ENCODE measurements around the gene OR10P1. TPM values are rescaled to one million over a fixed set of nuclear protein-coding genes. Genes with fewer than 3 reads are reported as not detected.

Gene OR10P1
- total RNA-seq, 1 donor from 2014 or later, result not detected

DNA sequence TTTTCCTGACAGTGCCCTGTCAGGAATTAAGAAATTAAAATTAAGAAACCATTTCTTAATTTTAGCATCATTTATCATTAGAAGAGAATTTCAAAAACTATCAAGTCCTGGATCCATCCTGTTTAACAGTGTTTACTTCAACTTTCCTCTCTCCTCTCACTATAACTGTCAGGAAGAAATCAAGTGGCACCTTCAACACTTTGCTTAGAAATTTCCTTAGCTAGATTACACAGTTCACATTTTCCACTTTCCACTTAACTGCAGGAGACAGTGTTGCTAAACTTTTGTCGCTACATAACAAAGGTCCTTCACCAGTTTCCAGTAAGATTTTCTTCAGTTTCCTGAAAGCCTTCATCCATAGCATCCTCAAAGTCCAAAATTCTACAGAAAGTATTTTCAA lies 21.9 kb upstream of the OR10P1 start:
- peaks cover 18% of the 10 kb centered on the region for H3K36me3 Mint-ChIP-seq (ENCODE audit: low read depth, unreplicated experiment)
- peaks cover under 1% of the 10 kb centered on the region for H3K4me1 Mint-ChIP-seq (ENCODE audit: unreplicated experiment)
- no peak overlapping the region for H3K27ac Mint-ChIP-seq (ENCODE audit: unreplicated experiment)
- no peaks in the 10 kb centered on the region for H3K27me3 Mint-ChIP-seq (ENCODE audit: unreplicated experiment)
- DNase-seq (ENCODE audit: low spot score), result no peak
- H3K9me3 Mint-ChIP-seq (ENCODE audit: unreplicated experiment), result peaks cover 28% of the 10 kb centered on the region
- TF ChIP-seq, protein P1, sequence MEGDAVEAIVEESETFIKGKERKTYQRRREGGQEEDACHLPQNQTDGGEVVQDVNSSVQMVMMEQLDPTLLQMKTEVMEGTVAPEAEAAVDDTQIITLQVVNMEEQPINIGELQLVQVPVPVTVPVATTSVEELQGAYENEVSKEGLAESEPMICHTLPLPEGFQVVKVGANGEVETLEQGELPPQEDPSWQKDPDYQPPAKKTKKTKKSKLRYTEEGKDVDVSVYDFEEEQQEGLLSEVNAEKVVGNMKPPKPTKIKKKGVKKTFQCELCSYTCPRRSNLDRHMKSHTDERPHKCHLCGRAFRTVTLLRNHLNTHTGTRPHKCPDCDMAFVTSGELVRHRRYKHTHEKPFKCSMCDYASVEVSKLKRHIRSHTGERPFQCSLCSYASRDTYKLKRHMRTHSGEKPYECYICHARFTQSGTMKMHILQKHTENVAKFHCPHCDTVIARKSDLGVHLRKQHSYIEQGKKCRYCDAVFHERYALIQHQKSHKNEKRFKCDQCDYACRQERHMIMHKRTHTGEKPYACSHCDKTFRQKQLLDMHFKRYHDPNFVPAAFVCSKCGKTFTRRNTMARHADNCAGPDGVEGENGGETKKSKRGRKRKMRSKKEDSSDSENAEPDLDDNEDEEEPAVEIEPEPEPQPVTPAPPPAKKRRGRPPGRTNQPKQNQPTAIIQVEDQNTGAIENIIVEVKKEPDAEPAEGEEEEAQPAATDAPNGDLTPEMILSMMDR (IDR thresholded peaks at IDR 0.05; ENCODE audit: unreplicated experiment), result no peak
- H3K4me3 Mint-ChIP-seq (ENCODE audit: unreplicated experiment), result no peak overlapping the region

DNA sequence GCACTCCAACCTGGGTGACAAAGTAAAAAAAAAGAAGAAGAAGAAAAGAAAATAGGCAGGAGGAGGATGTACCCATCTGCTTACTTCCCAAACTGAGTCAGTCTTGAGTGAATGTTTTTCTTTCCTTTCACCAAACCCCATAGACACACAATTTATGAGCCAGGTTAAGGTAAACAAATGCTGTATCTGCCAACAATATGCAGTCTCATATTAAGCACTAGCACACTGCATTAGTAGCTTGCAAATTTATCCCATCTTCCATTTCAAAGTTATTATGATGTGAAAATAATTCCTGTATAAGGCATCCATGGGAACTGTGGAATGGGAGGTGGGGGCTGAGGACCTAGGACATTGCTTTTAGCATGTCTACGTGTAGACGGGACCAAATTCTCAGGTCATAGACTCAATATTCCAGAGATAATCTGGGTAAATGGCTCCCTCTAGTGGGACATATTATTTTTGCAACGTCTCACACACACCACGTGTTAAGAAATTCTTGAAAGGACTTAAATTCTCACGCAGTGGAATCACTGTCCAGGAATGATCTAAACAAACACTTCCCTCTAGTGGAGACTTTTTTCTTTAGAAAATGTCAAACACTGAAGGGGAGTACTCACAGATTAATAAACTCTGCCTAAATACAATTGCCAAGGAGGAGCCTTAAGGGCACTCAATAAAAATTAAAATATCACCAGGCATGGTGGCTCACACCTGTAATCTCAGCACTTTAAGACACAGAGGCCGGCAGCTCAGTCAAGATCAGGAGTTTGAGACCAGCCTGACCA lies 17.1 kb upstream of the OR10P1 start:
- H3K4me1 Mint-ChIP-seq (ENCODE audit: unreplicated experiment), result peaks cover 4% of the 10 kb centered on the region
- no peak overlapping the region for H3K4me3 Mint-ChIP-seq (ENCODE audit: unreplicated experiment)
- H3K9me3 Mint-ChIP-seq (ENCODE audit: unreplicated experiment), result peaks cover 28% of the 10 kb centered on the region
- H3K27me3 Mint-ChIP-seq (ENCODE audit: unreplicated experiment), result no peaks in the 10 kb centered on the region
- H3K27ac Mint-ChIP-seq (ENCODE audit: unreplicated experiment), result peak overlapping the region; percentile 65
- peak; percentile 76 for DNase-seq (ENCODE audit: low spot score)
- H3K36me3 Mint-ChIP-seq (ENCODE audit: low read depth, unreplicated experiment), result peaks cover 18% of the 10 kb centered on the region
- TF ChIP-seq, protein P1 (IDR thresholded peaks at IDR 0.05; ENCODE audit: unreplicated experiment), result peak; percentile 98

- no peak for DNase-seq (ENCODE audit: low spot score)
- Mint-ChIP-seq H3K9me3 (ENCODE audit: unreplicated experiment) (no peaks in the 10 kb centered on the region), H3K27me3 (ENCODE audit: unreplicated experiment) (no peaks in the 10 kb centered on the region), H3K4me1 (ENCODE audit: unreplicated experiment) (peaks cover 4% of the 10 kb centered on the region), H3K36me3 (ENCODE audit: low read depth, unreplicated experiment) (no peaks in the 10 kb centered on the region), H3K27ac (ENCODE audit: unreplicated experiment) (no peak overlapping the region), H3K4me3 (ENCODE audit: unreplicated experiment) (no peak overlapping the region)
- TF ChIP-seq, protein P1 (IDR thresholded peaks at IDR 0.05; ENCODE audit: unreplicated experiment), result no peak
Observed at GRCh38 chr12:55624056-55624455, 12.6 kb upstream of the OR10P1 start.

DNA sequence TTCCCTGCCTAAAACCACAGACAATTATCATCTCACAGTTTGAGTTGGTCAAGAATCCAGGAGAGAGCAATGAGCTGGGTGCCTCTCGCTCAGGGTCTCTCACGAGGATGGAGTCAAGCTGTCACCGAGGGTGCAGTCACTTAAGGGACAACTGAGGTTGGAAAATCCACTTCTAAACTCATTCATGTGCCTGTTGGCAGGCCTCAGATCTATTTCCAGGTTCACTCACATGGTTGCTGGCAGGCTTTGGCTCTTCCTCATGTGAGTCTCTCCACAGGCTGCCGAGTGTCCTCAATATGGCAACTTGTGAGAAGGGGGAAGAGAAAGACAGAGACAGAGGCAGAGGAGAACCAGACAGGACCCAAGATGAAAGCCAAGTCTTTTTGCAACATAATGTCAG lies 10.5 kb upstream of the OR10P1 start:
- Mint-ChIP-seq H3K27ac (ENCODE audit: unreplicated experiment) (no peak overlapping the region), H3K27me3 (ENCODE audit: unreplicated experiment) (peaks cover 1% of the 10 kb centered on the region), H3K9me3 (ENCODE audit: unreplicated experiment) (no peaks in the 10 kb centered on the region), H3K36me3 (ENCODE audit: low read depth, unreplicated experiment) (no peaks in the 10 kb centered on the region), H3K4me3 (ENCODE audit: unreplicated experiment) (no peak overlapping the region), H3K4me1 (ENCODE audit: unreplicated experiment) (no peaks in the 10 kb centered on the region)
- TF ChIP-seq, protein P1 (IDR thresholded peaks at IDR 0.05; ENCODE audit: unreplicated experiment), result no peak
- no peak for DNase-seq (ENCODE audit: low spot score)

DNA sequence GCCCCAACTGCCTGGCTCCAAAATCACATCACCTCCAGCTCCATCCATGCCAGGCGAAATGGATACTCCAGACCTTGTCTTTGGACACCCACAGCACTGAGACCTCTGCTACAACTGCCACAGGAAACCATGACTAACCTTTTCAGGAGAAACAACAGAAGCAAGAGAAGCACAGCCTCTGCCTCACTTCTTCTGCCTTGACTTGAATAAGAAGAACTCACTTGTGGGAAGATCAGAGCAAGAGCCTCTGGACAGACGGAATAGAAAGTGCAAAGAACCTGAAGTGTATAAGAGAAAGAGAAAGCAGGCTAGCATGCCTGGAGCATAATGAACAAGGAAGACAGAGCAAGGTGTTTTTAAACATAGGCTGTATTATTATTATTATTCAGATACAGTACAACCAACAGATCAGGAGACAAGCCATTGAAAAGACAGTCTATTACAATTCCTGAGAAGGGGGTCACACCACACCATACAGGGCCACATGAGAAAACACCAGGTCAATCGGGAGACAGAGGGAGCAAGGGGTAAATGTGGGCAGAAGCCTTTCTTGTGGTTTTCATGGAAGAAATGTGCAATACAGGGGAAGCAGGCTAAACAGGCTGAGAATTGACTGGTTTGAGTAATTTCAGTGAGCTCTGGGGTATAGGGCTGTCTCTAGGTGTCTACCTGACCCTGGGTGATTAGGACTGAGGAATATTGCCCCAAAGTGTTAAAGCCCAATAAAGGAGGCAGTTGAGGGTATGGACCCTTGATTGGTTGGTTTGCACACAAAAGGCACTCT lies 7.4 kb upstream of the OR10P1 start:
- H3K4me3 Mint-ChIP-seq (ENCODE audit: unreplicated experiment), result no peak overlapping the region
- no peaks in the 10 kb centered on the region for H3K9me3 Mint-ChIP-seq (ENCODE audit: unreplicated experiment)
- TF ChIP-seq, protein P1 (IDR thresholded peaks at IDR 0.05; ENCODE audit: unreplicated experiment), result no peak
- H3K4me1 Mint-ChIP-seq (ENCODE audit: unreplicated experiment), result peaks cover 21% of the 10 kb centered on the region
- no peak overlapping the region for H3K27ac Mint-ChIP-seq (ENCODE audit: unreplicated experiment)
- no peak for DNase-seq (ENCODE audit: low spot score)
- peaks cover 3% of the 10 kb centered on the region for H3K27me3 Mint-ChIP-seq (ENCODE audit: unreplicated experiment)
- H3K36me3 Mint-ChIP-seq (ENCODE audit: low read depth, unreplicated experiment), result no peaks in the 10 kb centered on the region

All from endothelial cell (in vitro differentiated cells).